ENCODE results near the gene ATL1.
"Not testable (repeated sequence)": the region's sequence is repeated elsewhere in the genome, so short reads cannot be mapped to it uniquely, and the experiment has no call there.

ATL1 gene

GRCh38 chr14:50531595-50532501 lies 28.1 kb upstream of the ATL1 start:
- Mint-ChIP-seq H3K27me3 (no peaks in the 10 kb centered on the region), H3K36me3 (peaks cover 5% of the 10 kb centered on the region), H3K4me3 (peak overlapping the region; percentile 94), H3K9me3 (no peaks in the 10 kb centered on the region), H3K4me1 (peaks cover 55% of the 10 kb centered on the region), H3K27ac (peak overlapping the region; percentile 92)

GRCh38 chr14:50532502-50533240 lies 27.3 kb upstream of the ATL1 start, which contains the start of gene MAP4K5:
Gene MAP4K5 (minus strand): TSS chr14:50532569. CDS start chr14:50532049, 520 bp downstream.
- Mint-ChIP-seq H3K36me3 (peaks cover 5% of the 10 kb centered on the region), H3K4me1 (peaks cover 55% of the 10 kb centered on the region), H3K4me3 (peak within 1 kb of the TSS; percentile 94), H3K27ac (peak within 1 kb of the TSS; percentile 92), H3K9me3 (no peaks in the 10 kb centered on the region), H3K27me3 (no peaks in the 10 kb centered on the region)

- no peaks in the 10 kb centered on the region for H3K27me3 Mint-ChIP-seq
- no peaks in the 10 kb centered on the region for H3K9me3 Mint-ChIP-seq
- peak overlapping the region; percentile 56 for H3K27ac Mint-ChIP-seq
- peaks cover 3% of the 10 kb centered on the region for H3K36me3 Mint-ChIP-seq
- peaks cover 50% of the 10 kb centered on the region for H3K4me1 Mint-ChIP-seq
- peak overlapping the region; percentile 94 for H3K4me3 Mint-ChIP-seq
Measured at GRCh38 chr14:50533241-50533705, 26.7 kb upstream of the ATL1 start.

GRCh38 chr14:50533806-50534205 lies 26.1 kb upstream of the ATL1 start:
- H3K36me3 Mint-ChIP-seq, result peaks cover 3% of the 10 kb centered on the region
- H3K4me3 Mint-ChIP-seq, result no peak overlapping the region
- no peak overlapping the region for H3K27ac Mint-ChIP-seq
- no peaks in the 10 kb centered on the region for H3K9me3 Mint-ChIP-seq
- H3K27me3 Mint-ChIP-seq, result no peaks in the 10 kb centered on the region
- peaks cover 45% of the 10 kb centered on the region for H3K4me1 Mint-ChIP-seq

DNA sequence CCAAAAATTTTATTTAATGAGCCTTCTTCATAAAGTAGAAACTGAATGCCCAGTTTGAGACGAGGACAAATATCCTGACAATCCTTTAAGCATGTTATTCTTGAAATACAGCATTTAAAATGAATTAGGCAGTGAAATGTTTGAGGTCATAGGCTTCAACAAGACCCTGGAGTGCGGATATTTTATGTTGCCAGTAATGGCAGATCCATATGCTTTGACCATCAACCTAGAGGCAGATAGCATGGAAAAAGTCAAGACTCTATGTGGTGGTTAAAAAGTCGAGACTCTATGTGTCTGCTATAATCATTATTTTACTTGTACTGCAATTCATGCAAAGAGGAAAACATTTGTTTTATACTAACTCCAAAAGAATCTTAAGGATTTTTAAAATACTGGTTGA lies 25.5 kb upstream of the ATL1 start:
- Mint-ChIP-seq H3K27ac (no peak overlapping the region), H3K36me3 (peaks cover 3% of the 10 kb centered on the region), H3K4me1 (peaks cover 39% of the 10 kb centered on the region), H3K4me3 (no peak overlapping the region), H3K9me3 (no peaks in the 10 kb centered on the region), H3K27me3 (no peaks in the 10 kb centered on the region)

GRCh38 chr14:50534997-50535396 lies 24.9 kb upstream of the ATL1 start:
- Mint-ChIP-seq H3K9me3 (no peaks in the 10 kb centered on the region), H3K27me3 (no peaks in the 10 kb centered on the region), H3K4me3 (no peak overlapping the region), H3K27ac (no peak overlapping the region), H3K36me3 (peaks cover 3% of the 10 kb centered on the region), H3K4me1 (peaks cover 33% of the 10 kb centered on the region)

DNA sequence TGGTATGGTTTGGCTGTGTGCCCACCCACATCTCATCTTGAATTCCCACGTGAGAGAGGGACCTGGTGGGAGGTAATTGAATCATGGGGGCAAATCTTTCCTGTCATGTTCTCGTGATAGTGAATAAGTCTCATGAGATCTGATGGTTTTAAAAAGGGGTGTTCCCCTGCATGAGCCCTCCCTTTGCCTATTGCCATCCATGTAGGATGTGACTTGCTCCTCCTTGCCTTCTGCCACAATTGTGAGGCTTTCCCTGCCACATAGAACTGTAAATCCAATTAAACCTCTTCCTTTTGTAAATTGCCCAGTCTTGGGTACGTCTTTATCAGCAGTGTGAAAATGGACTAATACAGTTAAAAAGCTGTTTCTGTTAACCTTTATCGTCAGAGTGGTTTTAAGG lies 21.9 kb upstream of the ATL1 start:
- H3K27me3 Mint-ChIP-seq, H3K4me3 Mint-ChIP-seq, H3K9me3 Mint-ChIP-seq, H3K36me3 Mint-ChIP-seq, H3K27ac Mint-ChIP-seq: not testable (repeated sequence)
- peaks cover 25% of the 10 kb centered on the region for H3K4me1 Mint-ChIP-seq

GRCh38 chr14:50539051-50539450 lies 20.9 kb upstream of the ATL1 start:
- peaks cover 3% of the 10 kb centered on the region for H3K36me3 Mint-ChIP-seq
- H3K27me3 Mint-ChIP-seq, result no peaks in the 10 kb centered on the region
- no peak overlapping the region for H3K27ac Mint-ChIP-seq
- peaks cover 21% of the 10 kb centered on the region for H3K4me1 Mint-ChIP-seq
- no peak overlapping the region for H3K4me3 Mint-ChIP-seq
- H3K9me3 Mint-ChIP-seq, result no peaks in the 10 kb centered on the region

DNA sequence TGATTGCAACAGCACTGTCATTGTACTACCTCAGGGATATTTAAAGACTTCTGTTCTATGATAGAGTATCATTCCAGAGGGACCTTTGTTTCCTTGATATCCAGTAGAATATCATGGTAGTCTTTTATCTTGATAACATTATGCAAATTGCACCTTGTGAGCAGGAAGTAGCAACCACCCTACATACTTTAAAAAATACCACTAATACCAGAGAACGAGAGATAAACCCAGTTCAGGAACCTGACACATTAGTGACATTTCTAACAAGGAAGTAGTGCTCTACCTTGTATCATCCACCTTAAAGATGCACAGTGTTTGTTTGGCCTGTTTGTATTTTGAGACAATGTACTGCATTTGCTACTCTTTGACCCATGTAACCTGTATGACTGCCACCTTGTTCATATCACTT lies 18.8 kb upstream of the ATL1 start:
- no peak overlapping the region for H3K27ac Mint-ChIP-seq

DNA sequence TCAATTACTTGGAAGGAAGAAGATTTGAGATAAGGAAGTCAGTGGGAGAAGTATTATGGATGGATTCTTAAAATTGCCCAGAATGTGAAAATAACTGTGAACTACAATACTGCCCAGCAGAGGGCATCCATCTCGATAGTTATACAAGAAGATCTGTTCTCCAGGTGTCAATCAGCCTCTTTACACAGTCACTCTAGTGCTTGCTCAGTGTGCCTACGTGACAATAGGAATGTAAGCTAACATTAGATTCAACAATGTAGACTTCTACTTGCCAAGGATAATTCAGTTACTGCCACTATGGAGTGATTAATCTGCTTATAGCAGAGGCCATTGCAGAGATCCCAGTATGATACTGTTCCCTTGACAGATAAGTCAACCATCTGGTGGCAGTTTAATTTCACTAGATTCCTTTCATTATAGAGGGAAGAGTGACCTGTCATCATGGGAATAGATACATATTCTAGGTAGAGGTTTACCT lies 17.0 kb upstream of the ATL1 start:
- peaks cover 16% of the 10 kb centered on the region for H3K4me1 Mint-ChIP-seq
- H3K36me3 Mint-ChIP-seq, result no peaks in the 10 kb centered on the region
- no peaks in the 10 kb centered on the region for H3K9me3 Mint-ChIP-seq
- H3K27me3 Mint-ChIP-seq, result peaks cover 1% of the 10 kb centered on the region
- no peak overlapping the region for H3K27ac Mint-ChIP-seq
- no peak overlapping the region for H3K4me3 Mint-ChIP-seq

More for the DNA sequence above, 18.8 kb upstream of the ATL1 start:
- no peak overlapping the region for H3K4me3 Mint-ChIP-seq
- no peaks in the 10 kb centered on the region for H3K9me3 Mint-ChIP-seq
- peaks cover 16% of the 10 kb centered on the region for H3K4me1 Mint-ChIP-seq
- no peaks in the 10 kb centered on the region for H3K36me3 Mint-ChIP-seq
- peaks cover 1% of the 10 kb centered on the region for H3K27me3 Mint-ChIP-seq

DNA sequence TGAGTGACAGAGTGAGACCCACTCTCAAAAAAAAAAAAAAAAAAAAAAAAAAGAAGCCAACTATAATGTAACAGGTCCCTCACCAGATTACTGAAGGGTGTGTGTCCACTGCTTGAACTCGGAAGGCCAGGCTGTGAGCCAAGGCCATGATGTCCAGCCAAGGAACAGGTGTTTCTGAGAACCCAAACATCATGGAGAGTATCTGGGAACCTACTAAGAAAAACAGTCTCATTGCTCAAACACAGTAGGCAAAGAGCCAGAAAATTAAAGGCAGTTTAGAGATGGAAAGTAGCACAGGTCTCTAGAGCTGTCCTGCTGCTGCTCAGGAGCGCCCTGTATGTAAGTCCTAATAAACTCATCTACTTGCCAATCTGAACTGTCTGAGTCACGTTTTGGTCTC lies 15.0 kb upstream of the ATL1 start:
- Mint-ChIP-seq H3K27me3 (peaks cover 1% of the 10 kb centered on the region), H3K27ac (no peak overlapping the region), H3K9me3 (no peaks in the 10 kb centered on the region), H3K36me3 (no peaks in the 10 kb centered on the region), H3K4me1 (peaks cover 16% of the 10 kb centered on the region), H3K4me3 (no peak overlapping the region)

- no peak overlapping the region for H3K4me3 Mint-ChIP-seq
- H3K36me3 Mint-ChIP-seq, result peaks cover 1% of the 10 kb centered on the region
- peaks cover 14% of the 10 kb centered on the region for H3K4me1 Mint-ChIP-seq
Measured at GRCh38 chr14:50545618-50546017, 14.3 kb upstream of the ATL1 start.

GRCh38 chr14:50550294-50550693 lies 9.7 kb upstream of the ATL1 start:
- Mint-ChIP-seq H3K4me3 (no peak overlapping the region), H3K27ac (no peak overlapping the region), H3K36me3 (peaks cover 9% of the 10 kb centered on the region), H3K27me3 (peaks cover 13% of the 10 kb centered on the region), H3K9me3 (peaks cover 21% of the 10 kb centered on the region), H3K4me1 (no peaks in the 10 kb centered on the region)

More at GRCh38 chr14:50545618-50546017, 14.3 kb upstream of the ATL1 start:
- H3K27ac Mint-ChIP-seq, result no peak overlapping the region
- peaks cover 1% of the 10 kb centered on the region for H3K27me3 Mint-ChIP-seq
- peaks cover 2% of the 10 kb centered on the region for H3K9me3 Mint-ChIP-seq

DNA sequence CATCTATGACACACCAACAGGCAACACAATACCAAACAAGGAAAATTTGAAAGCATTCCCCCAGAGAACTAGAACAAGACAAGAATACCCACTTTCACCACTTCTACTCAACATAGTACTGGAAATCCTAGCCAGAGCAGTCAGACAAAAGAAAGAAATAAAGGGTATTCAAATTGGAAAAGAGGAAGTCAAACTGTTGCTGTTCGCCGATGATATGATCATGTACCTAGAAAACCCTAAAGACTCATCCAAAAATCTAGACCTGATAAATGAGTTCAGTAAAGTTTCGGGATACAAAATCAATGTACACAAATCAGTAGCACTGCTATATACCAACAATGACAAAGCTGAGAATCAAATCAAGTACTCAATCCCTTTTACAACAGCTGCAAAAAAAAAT lies 8.1 kb upstream of the ATL1 start:
- no peak overlapping the region for H3K4me3 Mint-ChIP-seq
- H3K27ac Mint-ChIP-seq, result no peak overlapping the region
- H3K4me1 Mint-ChIP-seq, result no peaks in the 10 kb centered on the region
- peaks cover 21% of the 10 kb centered on the region for H3K9me3 Mint-ChIP-seq
- peaks cover 10% of the 10 kb centered on the region for H3K36me3 Mint-ChIP-seq
- H3K27me3 Mint-ChIP-seq, result peaks cover 20% of the 10 kb centered on the region

DNA sequence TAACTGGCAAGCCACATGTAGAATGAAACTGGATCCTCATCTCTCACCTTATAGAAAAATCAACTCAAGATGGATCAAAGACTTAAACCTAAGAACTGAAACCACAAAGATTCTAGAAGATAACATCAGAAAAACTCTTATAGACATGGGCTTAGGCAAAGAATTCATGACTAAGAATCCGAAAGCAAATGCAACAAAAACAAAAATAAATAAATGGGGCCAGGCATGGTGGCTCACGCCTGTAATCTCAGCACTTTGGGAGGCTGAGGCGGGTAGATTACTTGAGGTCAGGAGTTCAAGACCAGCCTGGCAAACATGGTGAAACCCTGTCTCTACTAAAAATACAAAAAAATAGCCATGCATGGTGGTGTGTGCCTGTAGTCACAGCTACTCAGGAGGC lies 7.1 kb upstream of the ATL1 start:
- H3K4me1 Mint-ChIP-seq, result not testable (repeated sequence)

DNA sequence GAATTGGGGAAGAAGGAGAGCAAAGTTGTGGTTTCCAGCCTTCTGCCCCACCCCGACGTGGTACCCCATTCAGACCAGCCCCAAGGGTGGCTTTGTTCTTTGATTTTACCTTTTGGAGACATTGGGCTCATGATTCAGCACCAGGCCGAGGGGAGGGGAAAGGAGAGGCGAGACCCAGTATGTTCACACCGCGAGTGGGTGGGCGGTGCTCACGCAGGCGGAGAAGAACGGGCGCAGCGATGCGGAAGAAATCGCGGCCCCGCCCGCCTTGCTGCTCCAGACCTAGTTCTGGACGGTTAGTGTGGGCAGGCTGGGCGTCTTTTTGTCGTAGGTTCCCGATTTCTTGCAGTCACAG lies 963 bp downstream of the ATL1 start:
- no peak overlapping the region for H3K27ac Mint-ChIP-seq
- peaks cover 33% of the 10 kb centered on the region for H3K27me3 Mint-ChIP-seq
- peaks cover 4% of the 10 kb centered on the region for H3K36me3 Mint-ChIP-seq
- peak overlapping the region; percentile 83 for H3K4me3 Mint-ChIP-seq
- no peaks in the 10 kb centered on the region for H3K9me3 Mint-ChIP-seq
- peaks cover 16% of the 10 kb centered on the region for H3K4me1 Mint-ChIP-seq

More for the DNA sequence above, 7.1 kb upstream of the ATL1 start:
- not testable (repeated sequence) for H3K27ac Mint-ChIP-seq, H3K4me3 Mint-ChIP-seq
- H3K27me3 Mint-ChIP-seq, result peaks cover 28% of the 10 kb centered on the region
- peaks cover 21% of the 10 kb centered on the region for H3K9me3 Mint-ChIP-seq
- peaks cover 13% of the 10 kb centered on the region for H3K36me3 Mint-ChIP-seq

Data from activated naive CD4-positive, alpha-beta T cell treated with anti-CD3 and anti-CD28 coated beads, Interleukin-2, amount 50 U/mL, for 24 hours (primary cell).